Calu3 (cell line): ENCODE data around the gene HMGXB4. TPM values are rescaled to one million over a fixed set of nuclear protein-coding genes. Genes with fewer than 3 reads are reported as not detected.

Experiments
- BruUV-seq: library from RNA; stranded (reverse); fragments of 400-500 nt; replicated peaks from 2 replicates; lab custom pipeline; 2021; lab: Mats Ljungman, UMichigan
- CTCF ChIA-PET: fragments of 300-600 bp; sonication (Branson Sonifier 250); formaldehyde crosslinking; loops from one replicate; lab custom pipeline; 2022; ENCODE audit warnings: antibody characterized with exemption; lab: Charles Lee
- DNase-seq: peaks from one replicate; pipeline ENCODE4 v3.0.0; 2022
- H3K27ac Mint-ChIP-seq: one replicate; pipeline ENCODE4 v1.8.0; 2022; ENCODE audit warnings: mixed read lengths; ENCODE audit not compliant: unreplicated experiment
- H3K27me3 Mint-ChIP-seq: one replicate; pipeline ENCODE4 v1.8.0; 2022; ENCODE audit warnings: mixed read lengths; ENCODE audit not compliant: unreplicated experiment
- H3K36me3 Mint-ChIP-seq: one replicate; pipeline ENCODE4 v1.8.0; 2022; ENCODE audit warnings: mild to moderate bottlenecking, moderate library complexity, mixed read lengths; ENCODE audit not compliant: insufficient read depth, unreplicated experiment
- H3K4me1 Mint-ChIP-seq: one replicate; pipeline ENCODE4 v1.8.0; 2022; ENCODE audit warnings: mild to moderate bottlenecking, low read depth, mixed read lengths; ENCODE audit not compliant: unreplicated experiment
- H3K4me3 Mint-ChIP-seq: one replicate; pipeline ENCODE4 v1.8.0; 2022; ENCODE audit warnings: mild to moderate bottlenecking, low read depth, moderate library complexity, mixed read lengths; ENCODE audit not compliant: unreplicated experiment
- H3K9me3 Mint-ChIP-seq: one replicate; pipeline ENCODE4 v1.8.0; 2022; ENCODE audit warnings: low read depth, mixed read lengths; ENCODE audit not compliant: unreplicated experiment
- CTCF ChIP-seq: fragments of 200-600 bp; IDR thresholded peaks from one replicate; pipeline ENCODE4 v1.8.0; 2022; ENCODE audit warnings: antibody characterized with exemption; ENCODE audit not compliant: unreplicated experiment
- intact Hi-C: fragments of 100-400 bp; cut with micrococcal nuclease; formaldehyde crosslinking; loops from one replicate; pipeline ENCODE4 v1.10.0; 2022; ENCODE audit not compliant: unreplicated experiment
- total RNA-seq: library from RNA; stranded (reverse); gene quantifications from 2 replicates; pipeline ENCODE4 v1.2.3, GENCODE V29; 2022

HMGXB4 gene
- total RNA-seq, 1 experiment from 2014 or later = 37.5 TPM

GRCh38 chr22:35269630-35270029 is 12.3 kb downstream of the HMGXB4 start:
- Mint-ChIP-seq H3K27me3 (no peaks in the 10 kb centered on the region), H3K4me1 (peaks cover 19% of the 10 kb centered on the region), H3K36me3 (peaks cover 36% of the 10 kb centered on the region), H3K27ac (no peak overlapping the region), H3K9me3 (no peaks in the 10 kb centered on the region), H3K4me3 (no peak overlapping the region)
- CTCF ChIA-PET = no interaction called here
- no TSS peak for BruUV-seq
- no peak for DNase-seq
- no peak for TF ChIP-seq CTCF
- intact Hi-C loops = no loop called here

GRCh38 chr22:35274154-35274871 is 17.0 kb downstream of the HMGXB4 start:
- H3K4me1 Mint-ChIP-seq = no peaks in the 10 kb centered on the region
- H3K36me3 Mint-ChIP-seq = peaks cover 13% of the 10 kb centered on the region
- CTCF ChIA-PET = interaction anchor here (1.0 kb wide), 1 partner anchor 26 kb away, joined by 3 read pairs; the partner anchor contains the start of gene TOM1
- H3K9me3 Mint-ChIP-seq = no peaks in the 10 kb centered on the region
- TF ChIP-seq CTCF = no peak
- no peak overlapping the region for H3K4me3 Mint-ChIP-seq
- BruUV-seq = no TSS peak
- intact Hi-C loops = no loop called here
- no peak overlapping the region for H3K27ac Mint-ChIP-seq
- H3K27me3 Mint-ChIP-seq = no peaks in the 10 kb centered on the region
- no peak for DNase-seq

GRCh38 chr22:35275580-35275979 is 18.3 kb downstream of the HMGXB4 start:
- DNase-seq = no peak
- H3K4me3 Mint-ChIP-seq = no peak overlapping the region
- no peak overlapping the region for H3K27ac Mint-ChIP-seq
- CTCF ChIA-PET = interaction anchor here (0.6 to 1.0 kb wide), 3 partner anchors 16 to 80 kb away, joined by 3 to 4 read pairs (median 3); partner anchors contain the start of gene TOM1
- BruUV-seq = no TSS peak
- H3K9me3 Mint-ChIP-seq = no peaks in the 10 kb centered on the region
- H3K4me1 Mint-ChIP-seq = no peaks in the 10 kb centered on the region
- no peak for TF ChIP-seq CTCF
- H3K36me3 Mint-ChIP-seq = peaks cover 13% of the 10 kb centered on the region
- intact Hi-C loops = no loop called here
- H3K27me3 Mint-ChIP-seq = no peaks in the 10 kb centered on the region

GRCh38 chr22:35276019-35276418 is 18.7 kb downstream of the HMGXB4 start:
- no peak for DNase-seq
- CTCF ChIA-PET = interaction anchor here (0.6 kb wide), 1 partner anchor 80 kb away, joined by 4 read pairs; no protein-coding TSS in a partner anchor
- no TSS peak for BruUV-seq
- Mint-ChIP-seq H3K27ac (no peak overlapping the region), H3K27me3 (no peaks in the 10 kb centered on the region), H3K9me3 (no peaks in the 10 kb centered on the region), H3K4me3 (no peak overlapping the region), H3K36me3 (peaks cover 13% of the 10 kb centered on the region), H3K4me1 (no peaks in the 10 kb centered on the region)
- intact Hi-C loops = no loop called here
- no peak for TF ChIP-seq CTCF
